ENCODE results near the gene ZNF32. TPM values are rescaled to one million over a fixed set of nuclear protein-coding genes. Genes with fewer than 3 reads are reported as not detected.

Gene ZNF32
- total and polyA plus RNA-seq, 9 donors, result 42.5 to 63.5 (median 47.4) TPM

- Histone ChIP-seq H3K36me3 (ENCODE audit: control insufficient read depth, insufficient read depth, low read length) (no peaks in the 10 kb centered on the region), H3K27ac (ENCODE audit: low read length) (no peak overlapping the region), H3K4me1 (ENCODE audit: control insufficient read depth, insufficient read depth, low read length) (peaks cover 14% of the 10 kb centered on the region)
Observed at GRCh38 chr10:43691485-43691884, 42.8 kb upstream of the ZNF32 start.

DNA sequence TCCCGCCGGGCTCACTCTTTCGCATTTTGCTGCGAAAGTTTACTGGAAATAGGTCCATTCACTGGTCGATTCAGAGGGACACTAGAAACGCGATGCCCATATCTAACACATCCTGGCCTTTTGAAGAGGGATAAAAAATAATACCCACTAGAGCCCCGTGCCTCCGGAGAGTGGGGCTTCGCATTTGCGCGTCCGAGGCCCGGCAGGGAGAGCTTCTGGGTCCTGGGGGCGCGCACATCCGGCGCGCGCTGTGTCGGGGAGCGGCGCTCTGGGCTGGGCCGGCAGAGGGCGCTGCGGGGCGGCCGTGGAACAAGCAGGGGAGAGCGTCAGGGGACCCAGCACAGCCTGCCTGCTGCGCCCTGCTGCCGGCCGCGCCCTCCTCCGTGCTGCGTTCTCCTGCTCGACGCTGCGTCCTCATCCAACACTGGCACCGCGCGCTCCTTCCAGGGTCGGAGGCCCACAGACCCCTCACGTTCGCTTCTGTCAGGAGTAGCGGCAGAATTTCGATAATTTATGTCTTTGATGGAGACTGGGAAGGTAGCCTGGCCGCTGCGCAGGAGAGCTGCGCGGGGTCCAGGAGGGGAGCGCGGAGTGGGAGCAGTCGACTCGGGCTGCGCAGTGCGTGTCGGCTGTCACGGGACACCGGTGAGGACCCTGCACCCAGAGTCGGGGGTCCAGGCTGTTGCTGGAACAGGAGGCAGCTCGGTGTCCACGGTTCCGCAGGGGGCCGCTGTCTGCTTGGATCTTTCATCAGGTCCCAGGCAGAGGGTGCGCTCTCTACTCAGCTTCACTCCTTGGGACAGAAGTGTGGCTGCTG, 41.5 kb upstream of the ZNF32 start:
- Histone ChIP-seq H3K27ac (ENCODE audit: low read length) (peak overlapping the region; percentile 74), H3K4me3 (ENCODE audit: low read length) (peak overlapping the region; percentile 66), H3K9me3 (replicated peaks; ENCODE audit: control insufficient read depth, low read depth, low read length) (no peaks in the 10 kb centered on the region), H3K27me3 (ENCODE audit: control insufficient read depth, insufficient read depth, low read length) (peaks cover 4% of the 10 kb centered on the region), H3K4me1 (ENCODE audit: control insufficient read depth, insufficient read depth, low read length) (peaks cover 14% of the 10 kb centered on the region), H3K36me3 (ENCODE audit: control insufficient read depth, insufficient read depth, low read length) (no peaks in the 10 kb centered on the region)
- peak; percentile 93 for DNase-seq
- under 1% methylated on average over 54 of the region's 65 CpGs for WGBS (ENCODE audit: insufficient coverage)

More at GRCh38 chr10:43691485-43691884, 42.8 kb upstream of the ZNF32 start:
- WGBS (ENCODE audit: insufficient coverage), result 63% methylated on average over 2 of the region's 2 CpGs
- no peak overlapping the region for H3K4me3 ChIP-seq (ENCODE audit: low read length)
- H3K9me3 ChIP-seq (replicated peaks; ENCODE audit: control insufficient read depth, low read depth, low read length), result no peaks in the 10 kb centered on the region
- H3K27me3 ChIP-seq (ENCODE audit: control insufficient read depth, insufficient read depth, low read length), result peaks cover 4% of the 10 kb centered on the region
- DNase-seq, result no peak

- peak overlapping the region; percentile 69 for H3K27ac ChIP-seq (ENCODE audit: low read length)
- H3K27me3 ChIP-seq (ENCODE audit: control insufficient read depth, insufficient read depth, low read length), result peaks cover 4% of the 10 kb centered on the region
- 4% methylated on average over 23 of the region's 25 CpGs for WGBS (ENCODE audit: insufficient coverage)
- H3K9me3 ChIP-seq (replicated peaks; ENCODE audit: control insufficient read depth, low read depth, low read length), result no peaks in the 10 kb centered on the region
- H3K4me3 ChIP-seq (ENCODE audit: low read length), result peak overlapping the region; percentile 66
- H3K4me1 ChIP-seq (ENCODE audit: control insufficient read depth, insufficient read depth, low read length), result peaks cover 14% of the 10 kb centered on the region
- peak; percentile 73 for DNase-seq
- H3K36me3 ChIP-seq (ENCODE audit: control insufficient read depth, insufficient read depth, low read length), result no peaks in the 10 kb centered on the region
Observed at GRCh38 chr10:43689618-43689954, 40.9 kb upstream of the ZNF32 start.

- no peak for DNase-seq
- H3K27ac ChIP-seq (ENCODE audit: low read length), result no peak overlapping the region
- H3K36me3 ChIP-seq (ENCODE audit: control insufficient read depth, insufficient read depth, low read length), result no peaks in the 10 kb centered on the region
- peak overlapping the region; percentile 66 for H3K4me3 ChIP-seq (ENCODE audit: low read length)
- H3K27me3 ChIP-seq (ENCODE audit: control insufficient read depth, insufficient read depth, low read length), result peaks cover 4% of the 10 kb centered on the region
- WGBS (ENCODE audit: insufficient coverage), result 63% methylated on average over 12 of the region's 25 CpGs
- no peaks in the 10 kb centered on the region for H3K9me3 ChIP-seq (replicated peaks; ENCODE audit: control insufficient read depth, low read depth, low read length)
- peaks cover 14% of the 10 kb centered on the region for H3K4me1 ChIP-seq (ENCODE audit: control insufficient read depth, insufficient read depth, low read length)
Observed at GRCh38 chr10:43689007-43689491, 40.4 kb upstream of the ZNF32 start.

DNA sequence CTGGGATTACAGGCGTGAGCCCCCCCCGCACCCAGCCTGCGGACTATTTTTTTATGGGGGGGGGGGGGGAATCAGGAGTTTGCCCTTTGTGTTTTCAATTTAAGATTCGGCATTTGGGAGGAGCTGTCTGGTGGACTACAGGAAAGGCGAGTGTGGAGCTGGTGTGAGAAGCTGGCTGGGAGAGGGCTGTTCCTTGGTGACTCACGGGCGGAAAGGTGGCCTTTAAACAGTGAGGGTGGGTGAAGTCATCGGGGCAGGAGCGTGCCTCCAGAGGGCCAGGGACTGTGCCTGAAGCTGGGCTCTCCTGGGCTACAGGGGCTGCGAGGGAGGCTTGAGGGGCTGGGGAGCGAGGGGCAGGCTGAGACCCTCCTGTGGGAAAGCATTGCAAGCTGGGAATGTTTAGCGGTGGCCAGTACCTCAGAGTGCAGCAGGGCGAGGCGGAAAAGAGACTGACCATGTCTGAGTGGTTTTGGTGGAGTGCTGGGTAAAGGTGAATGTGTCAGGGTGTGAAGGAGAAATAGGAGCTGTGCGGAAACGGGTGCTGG, 39.7 kb upstream of the ZNF32 start:
- H3K9me3 ChIP-seq (replicated peaks; ENCODE audit: control insufficient read depth, low read depth, low read length), result no peaks in the 10 kb centered on the region
- H3K36me3 ChIP-seq (ENCODE audit: control insufficient read depth, insufficient read depth, low read length), result no peaks in the 10 kb centered on the region
- no peak overlapping the region for H3K27ac ChIP-seq (ENCODE audit: low read length)
- 91% methylated on average over 16 of the region's 16 CpGs for WGBS (ENCODE audit: insufficient coverage)
- peaks cover 14% of the 10 kb centered on the region for H3K4me1 ChIP-seq (ENCODE audit: control insufficient read depth, insufficient read depth, low read length)
- peaks cover 4% of the 10 kb centered on the region for H3K27me3 ChIP-seq (ENCODE audit: control insufficient read depth, insufficient read depth, low read length)
- H3K4me3 ChIP-seq (ENCODE audit: low read length), result no peak overlapping the region
- DNase-seq, result no peak

- no peak for DNase-seq
- Histone ChIP-seq H3K27ac (ENCODE audit: low read length) (no peak overlapping the region), H3K36me3 (ENCODE audit: control insufficient read depth, insufficient read depth, low read length) (no peaks in the 10 kb centered on the region), H3K27me3 (ENCODE audit: control insufficient read depth, insufficient read depth, low read length) (peaks cover 4% of the 10 kb centered on the region), H3K4me3 (ENCODE audit: low read length) (no peak overlapping the region), H3K9me3 (replicated peaks; ENCODE audit: control insufficient read depth, low read depth, low read length) (no peaks in the 10 kb centered on the region), H3K4me1 (ENCODE audit: control insufficient read depth, insufficient read depth, low read length) (peaks cover 14% of the 10 kb centered on the region)
- WGBS (ENCODE audit: insufficient coverage), result 82% methylated on average over 7 of the region's 7 CpGs
Observed at GRCh38 chr10:43687373-43687772, 38.7 kb upstream of the ZNF32 start.

DNA sequence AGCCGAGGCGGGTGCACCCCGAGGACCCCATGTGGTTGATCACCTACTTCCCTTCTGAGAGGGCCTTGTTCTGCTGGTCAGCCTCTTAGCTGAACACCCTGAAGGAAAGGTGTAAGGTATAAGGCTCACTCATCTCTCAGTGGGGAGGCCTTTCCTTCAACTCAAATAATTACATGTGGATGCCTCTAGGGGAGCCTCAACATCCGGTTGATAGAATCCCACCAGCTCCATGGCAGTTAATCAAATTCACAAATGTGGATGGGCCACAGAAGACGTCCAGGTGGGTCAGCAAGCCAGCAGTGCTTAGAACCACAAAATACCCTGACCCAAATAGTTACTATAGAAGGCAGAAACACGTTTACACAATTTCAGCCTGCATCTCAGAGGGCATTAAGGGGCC, 37.7 kb upstream of the ZNF32 start:
- no peaks in the 10 kb centered on the region for H3K9me3 ChIP-seq (replicated peaks; ENCODE audit: control insufficient read depth, low read depth, low read length)
- H3K4me1 ChIP-seq (ENCODE audit: control insufficient read depth, insufficient read depth, low read length), result peaks cover 17% of the 10 kb centered on the region
- no CpG with 5 or more reads among the region's 6 CpGs for whole genome bisulfite sequencing (ENCODE audit: insufficient coverage)
- H3K27me3 ChIP-seq (ENCODE audit: control insufficient read depth, insufficient read depth, low read length), result no peaks in the 10 kb centered on the region
- H3K36me3 ChIP-seq (ENCODE audit: control insufficient read depth, insufficient read depth, low read length), result no peaks in the 10 kb centered on the region
- no peak overlapping the region for H3K27ac ChIP-seq (ENCODE audit: low read length)
- DNase-seq, result no peak
- H3K4me3 ChIP-seq (ENCODE audit: low read length), result no peak overlapping the region

GRCh38 chr10:43685744-43686143, 37.1 kb upstream of the ZNF32 start:
- Histone ChIP-seq H3K4me3 (ENCODE audit: low read length) (no peak overlapping the region), H3K36me3 (ENCODE audit: control insufficient read depth, insufficient read depth, low read length) (no peaks in the 10 kb centered on the region), H3K27me3 (ENCODE audit: control insufficient read depth, insufficient read depth, low read length) (no peaks in the 10 kb centered on the region), H3K4me1 (ENCODE audit: control insufficient read depth, insufficient read depth, low read length) (peaks cover 22% of the 10 kb centered on the region), H3K9me3 (replicated peaks; ENCODE audit: control insufficient read depth, low read depth, low read length) (no peaks in the 10 kb centered on the region), H3K27ac (ENCODE audit: low read length) (no peak overlapping the region)
- no peak for DNase-seq
- 63% methylated on average over 7 of the region's 8 CpGs for WGBS (ENCODE audit: insufficient coverage)

- no peak for DNase-seq
- no peaks in the 10 kb centered on the region for H3K27me3 ChIP-seq (ENCODE audit: control insufficient read depth, insufficient read depth, low read length)
- H3K4me1 ChIP-seq (ENCODE audit: control insufficient read depth, insufficient read depth, low read length), result peaks cover 19% of the 10 kb centered on the region
- no peaks in the 10 kb centered on the region for H3K36me3 ChIP-seq (ENCODE audit: control insufficient read depth, insufficient read depth, low read length)
- H3K27ac ChIP-seq (ENCODE audit: low read length), result no peak overlapping the region
- no peaks in the 10 kb centered on the region for H3K9me3 ChIP-seq (replicated peaks; ENCODE audit: control insufficient read depth, low read depth, low read length)
- H3K4me3 ChIP-seq (ENCODE audit: low read length), result no peak overlapping the region
Observed at GRCh38 chr10:43684292-43684559, 35.5 kb upstream of the ZNF32 start.

DNA sequence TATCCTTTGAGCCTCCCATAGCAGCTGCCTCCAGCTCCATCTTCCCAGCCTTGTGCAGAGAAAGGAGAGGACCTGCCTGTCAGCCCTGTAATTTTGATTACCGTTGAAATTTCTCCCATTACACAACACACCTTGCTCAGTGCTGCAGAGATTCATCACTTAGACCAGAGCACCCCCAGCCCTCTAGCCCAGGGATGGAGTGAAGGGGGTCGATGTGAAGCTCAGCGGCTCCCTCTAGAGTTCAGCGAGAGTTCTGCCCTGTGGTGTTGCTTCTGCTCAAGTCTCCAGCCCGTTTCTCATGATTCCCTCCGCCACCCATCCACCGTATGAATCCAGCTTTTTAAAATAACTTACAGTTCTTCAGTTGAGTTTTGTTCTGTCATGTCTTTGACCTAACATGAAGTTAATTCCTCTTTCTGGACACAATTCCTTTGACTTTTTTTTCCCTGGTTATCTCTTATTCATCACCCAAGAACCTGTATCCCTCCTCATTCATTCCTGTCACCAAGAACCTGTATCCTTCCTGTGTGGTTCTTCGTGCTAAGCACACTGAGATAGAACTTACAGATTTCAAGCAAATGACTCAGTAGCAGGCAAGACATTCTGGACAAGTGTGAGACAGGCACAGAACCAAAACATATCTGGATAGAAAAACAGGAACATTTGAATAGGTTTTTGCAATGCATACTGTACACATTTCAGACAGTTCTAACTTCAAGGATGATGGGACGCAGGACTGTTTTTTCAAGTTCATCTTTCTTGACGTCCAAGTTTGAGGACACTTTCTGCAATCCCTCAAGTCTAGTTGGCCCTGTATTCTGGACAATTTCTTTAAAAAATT, 35.0 kb upstream of the ZNF32 start:
- H3K27me3 ChIP-seq (ENCODE audit: control insufficient read depth, insufficient read depth, low read length), result no peaks in the 10 kb centered on the region
- H3K4me3 ChIP-seq (ENCODE audit: low read length), result no peak overlapping the region
- 64% methylated on average over 4 of the region's 10 CpGs for WGBS (ENCODE audit: insufficient coverage)
- no peak overlapping the region for H3K27ac ChIP-seq (ENCODE audit: low read length)
- H3K4me1 ChIP-seq (ENCODE audit: control insufficient read depth, insufficient read depth, low read length), result peaks cover 21% of the 10 kb centered on the region
- DNase-seq, result peak; percentile 65
- no peaks in the 10 kb centered on the region for H3K9me3 ChIP-seq (replicated peaks; ENCODE audit: control insufficient read depth, low read depth, low read length)
- H3K36me3 ChIP-seq (ENCODE audit: control insufficient read depth, insufficient read depth, low read length), result no peaks in the 10 kb centered on the region
